Activated T-cell treated with anti-CD3 and anti-CD28 coated beads, Interleukin-2, amount 50 U/mL, for 48 hours (primary cell): ENCODE data around the gene TMEM59.

ENCODE experiments used
- DNase-seq, 2 experiments: peaks; one replicate each; pipeline ENCODE4 v3.0.0-alpha.2; 2020

Gene TMEM59

DNA sequence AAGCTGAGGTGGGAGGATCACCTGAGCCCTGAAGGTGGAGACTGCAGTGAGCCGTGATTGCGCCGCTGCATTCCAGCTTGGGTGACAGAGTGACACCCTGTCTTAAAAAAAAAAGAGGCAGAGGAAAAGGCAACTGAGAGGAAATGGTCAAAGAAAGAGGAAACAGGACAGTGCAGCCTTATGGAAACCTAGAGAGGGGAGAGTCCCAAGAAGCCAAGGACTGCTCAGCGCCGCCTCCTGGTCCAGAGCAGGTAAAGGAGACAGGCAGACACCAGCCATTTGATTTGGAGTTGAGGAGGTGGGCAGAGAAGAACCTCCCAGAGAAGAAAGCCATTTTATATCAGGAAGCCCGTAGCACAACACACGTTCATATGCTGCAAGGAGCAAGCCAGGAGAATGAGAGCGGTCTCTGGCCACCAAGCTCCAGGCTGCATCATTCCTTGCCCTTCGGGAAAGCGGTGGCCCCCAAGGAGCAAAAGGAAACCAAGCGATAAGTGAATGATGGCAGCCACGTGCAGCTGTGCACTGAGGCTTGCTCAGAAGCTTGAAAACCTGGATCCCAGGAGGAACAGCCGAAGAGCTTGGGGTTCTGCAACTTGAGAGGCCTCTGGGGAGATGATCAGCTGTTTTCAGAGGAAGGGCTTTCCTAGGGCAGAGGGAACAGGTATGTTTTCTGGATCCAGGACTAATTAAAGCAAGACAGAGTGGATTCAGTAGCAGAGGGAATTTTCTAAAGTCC is 73.1 kb downstream of the TMEM59 start:
- no peak for DNase-seq
